Esophagus squamous epithelium (tissue), 4 donors: ENCODE results near the gene ZNF586.

ENCODE experiments used
- POLR2A ChIP-seq, 4 donors: fragments of 450-650 bp; IDR thresholded peaks; one replicate each; pipeline ENCODE4 v1.6.1; 2017; ENCODE audit warnings: antibody characterized with exemption in 4 of 4, mild to moderate bottlenecking in 4 of 4, moderate library complexity in 3 of 4
- TF ChIP-seq, protein P1 (sequence below), 6 experiments: fragments of 450-650 bp in 4 of 6; fragments of 200-600 bp in 2 of 6; sonication (generic) in 2 of 6; IDR thresholded peaks; one replicate each; pipeline ENCODE4 v1.5.1; 2016 to 2019; ENCODE audit warnings: antibody characterized with exemption in 6 of 6, mild to moderate bottlenecking in 4 of 6, moderate library complexity in 4 of 6

DNA sequence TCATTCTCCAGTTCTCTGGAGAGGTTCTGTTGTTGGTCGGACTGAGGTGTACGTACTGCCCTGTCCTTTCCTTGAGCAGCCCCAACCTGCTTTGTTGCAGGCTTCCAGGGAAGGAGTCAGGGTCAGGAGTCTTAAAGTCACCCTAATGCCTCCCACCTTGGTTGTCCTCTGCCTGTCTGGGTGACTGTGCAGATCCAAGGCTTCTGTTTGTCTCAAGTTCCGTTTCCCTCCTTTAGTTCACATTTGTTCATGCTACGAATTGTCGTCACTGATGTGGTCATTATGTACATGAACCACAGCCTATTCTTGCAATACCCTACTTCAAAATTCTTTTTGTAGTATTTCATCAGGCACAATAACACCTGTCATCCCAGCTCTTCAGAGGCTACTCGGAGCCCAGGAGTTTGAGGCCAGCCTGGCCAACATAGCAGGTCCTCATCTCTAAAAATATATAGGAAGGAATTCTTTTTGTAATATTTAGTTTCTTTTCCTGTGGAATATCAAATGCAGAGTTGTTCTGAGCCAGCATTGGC lies 7.4 kb downstream of the ZNF586 start:
- TF ChIP-seq, protein P1, sequence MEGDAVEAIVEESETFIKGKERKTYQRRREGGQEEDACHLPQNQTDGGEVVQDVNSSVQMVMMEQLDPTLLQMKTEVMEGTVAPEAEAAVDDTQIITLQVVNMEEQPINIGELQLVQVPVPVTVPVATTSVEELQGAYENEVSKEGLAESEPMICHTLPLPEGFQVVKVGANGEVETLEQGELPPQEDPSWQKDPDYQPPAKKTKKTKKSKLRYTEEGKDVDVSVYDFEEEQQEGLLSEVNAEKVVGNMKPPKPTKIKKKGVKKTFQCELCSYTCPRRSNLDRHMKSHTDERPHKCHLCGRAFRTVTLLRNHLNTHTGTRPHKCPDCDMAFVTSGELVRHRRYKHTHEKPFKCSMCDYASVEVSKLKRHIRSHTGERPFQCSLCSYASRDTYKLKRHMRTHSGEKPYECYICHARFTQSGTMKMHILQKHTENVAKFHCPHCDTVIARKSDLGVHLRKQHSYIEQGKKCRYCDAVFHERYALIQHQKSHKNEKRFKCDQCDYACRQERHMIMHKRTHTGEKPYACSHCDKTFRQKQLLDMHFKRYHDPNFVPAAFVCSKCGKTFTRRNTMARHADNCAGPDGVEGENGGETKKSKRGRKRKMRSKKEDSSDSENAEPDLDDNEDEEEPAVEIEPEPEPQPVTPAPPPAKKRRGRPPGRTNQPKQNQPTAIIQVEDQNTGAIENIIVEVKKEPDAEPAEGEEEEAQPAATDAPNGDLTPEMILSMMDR (IDR thresholded peaks at IDR 0.05): no peak
- no peak for TF ChIP-seq POLR2A (IDR thresholded peaks at IDR 0.05)
